A673 (cell line): Measurements from ENCODE around the gene EPHB4.

Experiments used
- CTCF ChIP-seq: fragments of 300-800, 200-600 bp; sonication (generic); conservative IDR thresholded peaks from 2 replicates; pipeline ENCODE4 v1.5.1; 2017; ENCODE audit warnings: low read depth, mild to moderate bottlenecking, antibody characterized with exemption, low read length, moderate library complexity, mixed read lengths
- EZH2 ChIP-seq: fragments of 200-600 bp; sonication (generic); IDR thresholded peaks from 2 replicates; pipeline ENCODE4 v1.6.1; 2017; ENCODE audit warnings: borderline replicate concordance, low read depth, mild to moderate bottlenecking, mixed read lengths, antibody characterized with exemption, low read length; ENCODE audit not compliant: poor library complexity, severe bottlenecking

- TF ChIP-seq EZH2 (no peak), CTCF (no peak)
Measured at GRCh38 chr7:100835903-100836811, 8.8 kb upstream of the EPHB4 start.
